H4 (cell line): ENCODE results near the gene OSBPL6. TPM values are rescaled to one million over a fixed set of nuclear protein-coding genes. Genes with fewer than 3 reads are reported as not detected.
"Not testable (repeated sequence)": the region's sequence is repeated elsewhere in the genome, so short reads cannot be mapped to it uniquely, and the experiment has no call there.

ENCODE experiments used
- DNase-seq: peaks from one replicate; pipeline ENCODE4 v3.0.0-alpha.2; 2015; ENCODE audit warnings: low spot score
- total RNA-seq: library from RNA; depleted of rRNA; stranded (reverse); fragments of >200 nt; shearing (Covaris generic); gene quantifications from 2 replicates; pipeline ENCODE4 v1.2.3, GENCODE V29; 2014

Gene OSBPL6
- total RNA-seq, 1 experiment from 2014 or later: 10.1 TPM

- DNase-seq: no peak
Measured at GRCh38 chr2:178350051-178350450, 155.7 kb downstream of the OSBPL6 start.

GRCh38 chr2:178357704-178358103, 163.4 kb downstream of the OSBPL6 start:
- DNase-seq: not testable (repeated sequence)

GRCh38 chr2:178359192-178359912, 165.0 kb downstream of the OSBPL6 start:
- DNase-seq: no peak

DNA sequence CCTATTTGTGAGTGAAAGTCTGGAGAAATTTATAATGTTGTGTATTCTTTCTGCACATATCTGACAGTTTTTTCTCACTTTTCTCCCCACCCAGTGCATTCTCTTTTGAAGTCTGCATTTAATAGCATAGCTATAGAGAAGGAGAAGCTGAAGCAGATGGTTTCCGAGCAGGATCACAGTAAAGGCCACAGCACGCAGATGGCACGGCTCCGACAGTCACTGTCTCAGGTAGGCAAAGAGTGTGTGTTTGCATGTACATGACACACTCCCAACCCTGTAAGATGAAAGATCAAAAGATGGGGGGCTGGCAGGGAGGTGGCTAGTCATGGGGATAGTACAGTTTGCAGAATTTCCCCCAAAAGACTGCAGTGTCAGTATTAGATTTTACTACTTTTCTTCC, 167.3 kb downstream of the OSBPL6 start:
- no peak for DNase-seq

DNA sequence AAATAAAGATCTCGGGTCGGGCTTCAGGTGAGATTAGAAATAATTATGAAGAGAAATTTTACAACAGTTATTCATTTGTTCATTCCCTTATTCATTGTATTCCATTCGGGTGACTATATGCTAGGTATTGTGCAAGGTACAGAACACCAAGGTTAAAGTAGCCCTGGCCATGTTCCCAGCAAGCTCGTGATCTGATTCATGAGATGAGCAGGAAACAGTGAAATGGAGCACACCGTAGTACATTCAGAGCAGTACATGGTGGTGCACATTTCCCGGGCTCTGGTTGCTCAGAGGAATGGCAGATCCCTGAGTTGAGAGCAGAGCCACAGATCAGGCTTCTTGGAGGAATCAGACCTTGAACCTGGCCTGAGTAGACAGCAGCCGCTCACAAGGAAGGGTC, 168.9 kb downstream of the OSBPL6 start:
- DNase-seq: no peak

GRCh38 chr2:178365116-178365515, 170.8 kb downstream of the OSBPL6 start:
- DNase-seq: no peak

DNA sequence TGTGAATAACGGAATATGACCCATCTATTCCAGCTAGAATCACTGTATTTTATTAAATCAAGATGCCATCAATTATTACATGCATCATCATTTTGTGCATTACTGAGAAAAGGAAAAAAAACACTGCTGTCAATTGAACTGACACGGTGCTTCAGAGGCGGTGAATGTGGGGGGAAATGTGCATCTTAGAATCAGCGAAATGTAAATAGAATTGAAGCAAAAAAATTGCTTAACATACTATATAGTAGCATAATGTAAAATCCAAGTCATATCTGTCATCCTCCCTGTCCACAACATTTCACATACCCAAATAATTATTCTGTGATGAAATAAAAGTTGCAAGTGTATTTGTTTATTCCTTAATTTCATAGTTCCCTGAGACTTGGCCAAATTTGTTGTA, 172.1 kb downstream of the OSBPL6 start:
- DNase-seq: no peak

DNA sequence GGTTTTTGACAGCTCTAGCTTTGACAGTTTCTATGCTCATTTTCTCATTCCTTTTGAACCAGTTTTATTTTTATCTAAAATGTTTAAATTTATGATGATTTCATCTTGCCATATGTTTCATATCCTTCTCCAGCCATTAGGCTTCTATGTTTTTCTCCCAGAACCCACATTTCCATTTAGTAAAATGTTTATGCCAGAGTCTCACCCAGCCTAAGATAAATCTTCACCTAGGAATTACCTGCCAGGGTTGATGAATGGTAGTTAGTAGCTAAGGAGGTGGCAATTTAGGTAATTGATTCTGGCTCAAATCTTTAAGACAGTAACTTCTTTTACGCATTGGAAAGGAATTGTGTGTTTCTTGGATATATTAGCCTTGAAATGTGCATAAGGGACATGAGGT, 173.0 kb downstream of the OSBPL6 start:
- no peak for DNase-seq

DNA sequence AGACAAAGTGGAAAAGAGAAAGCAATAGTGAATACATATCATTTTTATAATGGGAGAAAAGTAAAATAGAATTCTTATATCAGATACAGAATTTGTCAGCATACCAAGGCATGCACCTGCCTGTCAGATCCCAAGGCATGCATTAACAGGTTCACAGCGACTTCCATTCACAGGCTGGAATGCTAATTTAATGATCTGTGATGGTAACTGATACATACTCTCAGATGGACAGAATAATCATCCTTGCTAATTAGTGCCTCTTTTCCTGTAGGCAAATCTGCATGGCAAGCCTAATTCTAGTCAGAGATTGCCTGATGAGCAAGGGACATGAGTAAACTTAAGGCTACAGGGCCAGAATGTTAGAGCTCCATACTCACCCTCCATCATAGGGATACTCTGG, 180.6 kb downstream of the OSBPL6 start:
- no peak for DNase-seq

GRCh38 chr2:178377046-178377445, 182.7 kb downstream of the OSBPL6 start:
- no peak for DNase-seq

DNA sequence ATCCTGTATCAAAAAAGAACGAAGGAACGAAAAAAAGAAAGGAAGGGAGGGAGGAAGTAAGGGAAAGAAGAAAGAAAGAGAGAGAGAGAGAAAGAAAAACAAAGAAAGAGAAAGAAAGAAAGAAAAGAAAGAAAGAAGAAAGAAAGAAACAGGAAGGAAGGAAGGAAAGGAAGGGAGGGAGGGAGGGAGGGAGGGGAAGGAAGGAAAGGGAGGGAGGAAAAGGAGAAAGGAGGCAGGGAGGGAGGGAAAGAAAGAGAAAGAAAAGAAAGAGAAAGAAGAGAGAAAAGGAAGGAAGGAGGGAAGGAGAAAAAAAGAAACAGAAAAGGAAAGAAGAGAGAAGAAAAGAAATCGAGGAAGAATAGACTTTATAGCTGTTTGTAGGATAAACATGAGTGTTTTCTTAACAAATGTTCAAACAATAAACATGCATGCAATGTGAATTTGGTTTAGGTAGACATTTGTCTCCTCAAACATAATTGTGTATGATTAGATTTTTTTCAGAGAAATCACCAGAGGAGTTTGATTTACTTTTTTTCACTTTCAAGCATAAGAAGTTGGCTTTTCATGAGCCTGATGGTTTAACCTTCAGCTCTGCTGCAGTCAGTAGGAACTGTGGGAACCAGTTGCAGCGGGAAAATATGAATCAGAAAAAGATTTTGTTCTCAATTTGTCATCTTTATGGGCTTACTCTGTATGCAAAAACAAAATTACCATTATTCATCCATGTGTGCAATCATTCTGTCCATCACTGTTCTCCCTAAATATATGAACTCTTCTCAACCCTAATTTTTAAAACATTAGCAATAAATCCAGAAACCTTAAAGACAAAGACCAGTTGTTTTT, 185.1 kb downstream of the OSBPL6 start:
- no peak for DNase-seq

DNA sequence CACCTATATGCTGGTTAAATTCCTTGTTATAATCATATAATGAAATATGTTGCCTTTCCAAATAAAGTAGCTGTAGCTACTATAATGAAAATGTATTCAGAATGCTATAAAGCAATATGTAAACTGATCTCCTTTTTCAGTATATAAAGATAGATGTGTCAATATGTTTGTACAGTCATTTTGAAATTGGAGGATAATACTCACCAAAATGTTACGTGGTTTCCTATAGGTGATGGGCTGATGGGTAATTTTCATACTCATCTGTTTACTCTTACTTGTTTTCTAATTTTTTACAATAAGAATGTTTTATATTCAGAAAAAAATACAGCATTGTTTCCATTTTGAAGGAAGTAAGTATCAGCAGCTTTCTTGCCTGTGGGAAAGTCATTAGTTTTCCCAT, 186.5 kb downstream of the OSBPL6 start:
- DNase-seq: no peak

- DNase-seq: no peak
Measured at GRCh38 chr2:178383718-178384117, 189.4 kb downstream of the OSBPL6 start.

DNA sequence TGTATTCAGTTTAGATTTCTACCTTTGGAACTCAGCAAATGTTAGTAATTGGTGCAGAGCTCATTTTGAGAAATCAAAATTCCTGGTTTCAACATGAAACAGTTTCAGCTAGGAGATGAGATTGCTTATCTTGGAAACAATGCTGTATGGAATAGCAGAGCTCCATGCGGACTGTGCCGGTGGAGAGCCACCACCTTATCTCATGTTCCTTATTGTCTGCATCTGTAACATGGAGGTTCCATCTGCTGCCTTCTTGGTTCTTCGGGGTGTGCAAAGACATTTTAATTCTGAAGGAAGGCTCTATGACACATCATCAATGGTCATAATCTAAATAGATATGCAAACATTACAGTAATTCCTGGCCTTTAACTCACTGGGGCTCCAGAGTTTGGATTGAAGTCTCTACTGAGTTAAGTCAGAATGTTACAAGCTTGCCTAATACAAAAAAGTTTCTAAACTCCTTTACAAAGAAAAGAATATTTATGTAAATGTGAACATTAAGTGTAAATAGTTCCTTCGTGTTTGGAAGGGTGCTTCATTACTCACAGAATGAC, 191.4 kb downstream of the OSBPL6 start:
- DNase-seq: no peak

- no peak for DNase-seq
Measured at GRCh38 chr2:178386986-178387597, 192.8 kb downstream of the OSBPL6 start.

DNA sequence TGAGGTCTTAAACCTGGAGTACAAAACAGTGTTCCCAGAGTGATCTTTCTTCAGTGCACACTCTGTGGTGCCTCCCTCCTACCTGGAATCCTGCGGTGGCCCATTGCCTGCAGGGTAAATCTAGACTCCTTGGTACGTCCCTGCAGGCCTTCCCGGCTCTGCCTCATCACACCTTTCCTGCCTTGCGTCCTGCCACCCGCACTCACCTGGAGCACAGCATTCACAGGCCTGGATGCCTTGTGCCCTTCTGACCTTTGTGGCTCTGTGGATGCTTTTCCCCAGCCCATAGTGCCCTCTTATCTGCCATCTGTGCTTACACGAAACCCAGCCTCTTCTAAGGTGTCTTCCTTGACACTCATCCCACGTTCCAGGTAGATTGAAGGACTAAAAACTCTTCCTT, 194.0 kb downstream of the OSBPL6 start:
- no peak for DNase-seq

DNA sequence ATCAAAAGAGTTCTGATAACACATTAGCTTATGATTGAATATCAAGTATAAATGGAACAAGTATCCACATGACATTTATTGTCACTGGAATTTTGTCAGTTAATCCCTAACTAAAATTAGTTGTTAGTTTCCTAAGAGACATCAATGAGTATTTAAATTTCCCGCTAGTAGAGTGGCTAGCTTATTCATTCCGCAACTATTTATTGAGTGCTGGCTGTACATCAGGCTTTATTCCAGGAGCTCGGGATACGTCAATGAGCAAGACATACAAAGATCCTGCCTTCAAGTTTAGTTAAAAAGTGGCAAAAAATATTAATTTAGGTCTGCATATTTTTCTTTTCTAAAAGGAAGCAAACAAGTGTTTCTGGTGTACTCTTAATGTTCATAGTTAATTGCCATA, 197.4 kb downstream of the OSBPL6 start:
- DNase-seq: no peak

DNA sequence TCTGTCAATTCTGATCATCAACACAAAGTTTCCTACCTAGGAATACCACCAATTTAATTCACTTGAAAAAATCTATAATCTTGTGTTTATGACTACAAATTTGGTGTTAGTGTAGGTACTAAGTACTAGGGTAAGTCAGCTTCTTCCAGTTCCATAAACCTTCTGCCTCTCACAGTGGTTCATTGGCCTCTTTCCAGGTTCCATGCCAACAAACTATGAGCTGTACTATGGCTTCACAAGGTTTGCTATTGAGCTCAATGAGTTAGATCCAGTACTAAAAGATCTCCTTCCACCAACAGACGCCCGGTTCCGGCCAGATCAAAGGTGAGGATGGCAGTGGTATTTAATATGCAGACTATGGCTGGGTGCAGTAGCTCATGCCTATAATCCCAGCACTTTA, 197.9 kb downstream of the OSBPL6 start:
- DNase-seq: no peak

- no peak for DNase-seq
Measured at GRCh38 chr2:178394859-178395258, 200.5 kb downstream of the OSBPL6 start.

DNA sequence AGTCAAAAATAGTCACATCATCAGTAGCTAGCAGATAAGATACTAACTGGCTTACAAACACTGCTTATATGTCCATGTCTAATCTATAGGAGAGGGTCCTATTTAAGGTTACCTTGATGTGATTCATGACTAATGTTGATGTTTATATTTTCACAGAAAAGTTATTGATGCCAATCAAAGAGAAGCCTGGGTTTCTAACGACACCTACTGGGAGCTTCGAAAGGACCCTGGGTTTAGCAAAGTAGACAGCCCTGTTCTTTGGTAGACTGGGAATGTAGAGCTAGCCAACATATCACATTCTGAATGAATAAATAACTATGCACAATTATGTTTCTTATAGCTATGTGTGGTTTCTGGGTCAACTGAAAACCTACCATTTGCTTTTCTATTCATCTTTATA, 201.0 kb downstream of the OSBPL6 start:
- DNase-seq: no peak

DNA sequence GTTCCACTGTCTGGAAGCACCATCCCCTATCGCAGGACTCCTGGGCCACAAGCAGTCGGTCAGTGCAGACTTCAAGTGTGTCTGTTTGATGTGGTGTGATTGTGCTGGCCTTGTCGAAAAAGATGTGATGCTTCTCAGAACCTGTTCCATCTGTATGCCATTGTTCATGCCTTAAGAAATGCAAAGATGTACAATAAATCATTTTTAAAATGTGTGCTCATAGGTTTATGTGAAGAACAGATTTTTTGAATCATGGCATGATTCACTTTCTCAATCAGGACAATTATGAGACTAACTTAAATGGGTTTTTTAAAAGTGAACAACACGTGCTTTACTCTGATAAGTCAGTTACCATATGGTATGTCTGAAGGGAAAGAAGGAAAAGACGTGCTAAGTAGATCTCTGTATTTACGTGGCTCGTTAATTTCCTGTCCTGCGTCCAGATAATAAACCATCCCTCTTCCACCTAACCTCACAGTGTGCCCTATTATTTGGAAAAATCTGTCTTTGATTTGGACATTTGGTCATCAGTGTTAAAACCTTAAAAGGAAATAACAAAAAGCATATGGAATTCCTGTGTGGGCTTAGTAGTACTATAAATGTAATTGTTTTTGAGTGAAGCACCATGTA, 201.7 kb downstream of the OSBPL6 start:
- DNase-seq: no peak

GRCh38 chr2:178397002-178397605, 202.8 kb downstream of the OSBPL6 start:
- peak; percentile 26 for DNase-seq
